ENCODE results near the gene COA5. TPM values are rescaled to one million over a fixed set of nuclear protein-coding genes. Genes with fewer than 3 reads are reported as not detected.
A peak's percentile ranks its signal among the peaks of the same experiment; 100 is the strongest.

COA5 gene
- polyA plus RNA-seq, 1 of the 3 experiments (the other 2 are of a cell fraction) = 40.3 TPM

- TF ChIP-seq REST (IDR thresholded peaks at IDR 0.05; ENCODE audit: low read depth, low read length) (no peak), MAX (IDR thresholded peaks at IDR 0.05; ENCODE audit: low read depth) (no peak), MEF2A (IDR thresholded peaks at IDR 0.05; ENCODE audit: borderline replicate concordance, low read depth) (no peak), JUND (IDR thresholded peaks at IDR 0.05) (no peak), GABPA (IDR thresholded peaks at IDR 0.05; ENCODE audit: low read depth) (no peak), MXI1 (IDR thresholded peaks at IDR 0.05; ENCODE audit: low read depth, low read length) (no peak)
- TF ChIP-seq, protein P1, sequence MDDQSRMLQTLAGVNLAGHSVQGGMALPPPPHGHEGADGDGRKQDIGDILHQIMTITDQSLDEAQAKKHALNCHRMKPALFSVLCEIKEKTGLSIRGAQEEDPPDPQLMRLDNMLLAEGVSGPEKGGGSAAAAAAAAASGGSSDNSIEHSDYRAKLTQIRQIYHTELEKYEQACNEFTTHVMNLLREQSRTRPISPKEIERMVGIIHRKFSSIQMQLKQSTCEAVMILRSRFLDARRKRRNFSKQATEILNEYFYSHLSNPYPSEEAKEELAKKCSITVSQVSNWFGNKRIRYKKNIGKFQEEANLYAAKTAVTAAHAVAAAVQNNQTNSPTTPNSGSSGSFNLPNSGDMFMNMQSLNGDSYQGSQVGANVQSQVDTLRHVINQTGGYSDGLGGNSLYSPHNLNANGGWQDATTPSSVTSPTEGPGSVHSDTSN (IDR thresholded peaks at IDR 0.05) = no peak
These were observed 29.3 kb upstream of the COA5 start (continued) for GRCh38 chr2:98637401-98638147.

- ChIA-PET CTCF (interaction anchor here (1.2 kb wide), 1 partner anchor 15 kb away, joined by 3 read pairs; no protein-coding TSS in a partner anchor), POLR2A (no interaction called here)
- Histone ChIP-seq H3K27me3 (ENCODE audit: insufficient read depth) (no peaks in the 10 kb centered on the region), H3K9ac (no peak overlapping the region), H3K36me3 (replicated peaks in 1 of 2; ENCODE audit: control insufficient read depth in 1 of 2, insufficient read depth in 2 of 2, low read length in 1 of 2) (no peaks in the 10 kb centered on the region), H3K27ac (ENCODE audit: low read depth in 2 of 2, low read length in 1 of 2) (no peak overlapping the region), H3K79me2 (ENCODE audit: insufficient read depth) (no peaks in the 10 kb centered on the region), H3K4me2 (no peak overlapping the region), H3K9me3 (no peaks in the 10 kb centered on the region), H3K9me2 (no peaks in the 10 kb centered on the region), H4K20me1 (ENCODE audit: insufficient read depth) (no peaks in the 10 kb centered on the region), H3F3A (replicated peaks; ENCODE audit: insufficient read depth) (no peaks in the 10 kb centered on the region), H3K4me1 (ENCODE audit: control insufficient read depth in 1 of 2, insufficient read depth in 2 of 2, low read depth in 1 of 2, low read length in 1 of 2) (no peaks in the 10 kb centered on the region), H3K4me3 (ENCODE audit: low read depth in 2 of 2, low read length in 1 of 2) (no peak overlapping the region; a peak in 1 of 4 replicates), H2AFZ (ENCODE audit: low read depth) (no peak overlapping the region)
- WGBS (ENCODE audit: low lambda C conversion rate) = 81% methylated on average over 9 of the region's 9 CpGs
- TF ChIP-seq GATA2 (CRISPR knock-in tag; IDR thresholded peaks at IDR 0.05) (no peak), CTCF (IDR thresholded peaks at IDR 0.05) (peak; percentile 43; the same call in 1 of the 2 replicates)
- peak; percentile 38 for DNase-seq
These were observed 26.2 kb upstream of the COA5 start for GRCh38 chr2:98634406-98635092.
